ENCODE measurements around the gene MPST. TPM values are rescaled to one million over a fixed set of nuclear protein-coding genes. Genes with fewer than 3 reads are reported as not detected.

The MPST gene
- total RNA-seq, 4 donors from 2014 or later, result 128 to 498 (median 394) TPM

DNA sequence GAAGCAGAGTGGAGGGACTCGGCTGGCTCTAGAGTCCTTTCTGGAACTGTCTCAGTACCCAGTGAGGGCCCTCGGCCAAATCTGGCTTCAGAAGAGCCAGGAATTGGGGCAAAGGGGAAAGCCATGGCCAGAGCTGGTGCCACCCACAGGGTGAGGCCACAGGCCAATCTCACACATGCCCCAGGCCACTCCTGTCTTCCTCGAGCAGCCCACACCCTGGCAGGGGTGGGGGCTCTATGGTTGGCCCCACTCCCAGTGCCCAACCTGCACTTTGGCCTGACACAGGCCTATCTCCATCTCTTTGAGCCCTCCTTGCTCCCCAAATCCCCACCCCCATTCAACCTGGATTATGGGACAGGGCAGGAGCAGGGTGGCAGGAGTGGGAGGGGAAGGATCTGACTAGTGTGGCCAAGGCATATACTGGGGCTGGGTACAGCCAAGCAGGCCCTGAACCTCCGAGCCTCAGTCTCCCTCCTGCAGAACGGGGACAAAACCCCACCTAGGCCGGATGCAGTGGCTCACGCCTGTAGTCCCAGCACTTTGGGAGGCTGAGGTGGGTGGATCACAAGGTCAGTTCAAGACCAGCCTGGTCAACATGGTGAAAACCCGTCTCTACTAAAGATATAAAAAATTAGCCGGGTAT is 7.2 kb upstream of the MPST start:
- Histone ChIP-seq H3K27ac (peak overlapping the region in 2 of 4 donors; percentile 20 to 99), H3K4me3 (no peak overlapping the region), H3K4me1 (peaks cover 0 to 36% (median 2%) of the 10 kb centered on the region in 4 donors), H3K27me3 (no peaks in the 10 kb centered on the region), H3K9me3 (no peaks in the 10 kb centered on the region), H3K36me3 (no peaks in the 10 kb centered on the region)
- peak in 2 of 3 donors; percentile 76 to 83 for DNase-seq
- TF ChIP-seq POLR2A (IDR thresholded peaks at IDR 0.05), result peak in 1 of 2 donors; percentile 34
- TF ChIP-seq, protein P1, sequence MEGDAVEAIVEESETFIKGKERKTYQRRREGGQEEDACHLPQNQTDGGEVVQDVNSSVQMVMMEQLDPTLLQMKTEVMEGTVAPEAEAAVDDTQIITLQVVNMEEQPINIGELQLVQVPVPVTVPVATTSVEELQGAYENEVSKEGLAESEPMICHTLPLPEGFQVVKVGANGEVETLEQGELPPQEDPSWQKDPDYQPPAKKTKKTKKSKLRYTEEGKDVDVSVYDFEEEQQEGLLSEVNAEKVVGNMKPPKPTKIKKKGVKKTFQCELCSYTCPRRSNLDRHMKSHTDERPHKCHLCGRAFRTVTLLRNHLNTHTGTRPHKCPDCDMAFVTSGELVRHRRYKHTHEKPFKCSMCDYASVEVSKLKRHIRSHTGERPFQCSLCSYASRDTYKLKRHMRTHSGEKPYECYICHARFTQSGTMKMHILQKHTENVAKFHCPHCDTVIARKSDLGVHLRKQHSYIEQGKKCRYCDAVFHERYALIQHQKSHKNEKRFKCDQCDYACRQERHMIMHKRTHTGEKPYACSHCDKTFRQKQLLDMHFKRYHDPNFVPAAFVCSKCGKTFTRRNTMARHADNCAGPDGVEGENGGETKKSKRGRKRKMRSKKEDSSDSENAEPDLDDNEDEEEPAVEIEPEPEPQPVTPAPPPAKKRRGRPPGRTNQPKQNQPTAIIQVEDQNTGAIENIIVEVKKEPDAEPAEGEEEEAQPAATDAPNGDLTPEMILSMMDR (IDR thresholded peaks at IDR 0.05), result no peak

DNA sequence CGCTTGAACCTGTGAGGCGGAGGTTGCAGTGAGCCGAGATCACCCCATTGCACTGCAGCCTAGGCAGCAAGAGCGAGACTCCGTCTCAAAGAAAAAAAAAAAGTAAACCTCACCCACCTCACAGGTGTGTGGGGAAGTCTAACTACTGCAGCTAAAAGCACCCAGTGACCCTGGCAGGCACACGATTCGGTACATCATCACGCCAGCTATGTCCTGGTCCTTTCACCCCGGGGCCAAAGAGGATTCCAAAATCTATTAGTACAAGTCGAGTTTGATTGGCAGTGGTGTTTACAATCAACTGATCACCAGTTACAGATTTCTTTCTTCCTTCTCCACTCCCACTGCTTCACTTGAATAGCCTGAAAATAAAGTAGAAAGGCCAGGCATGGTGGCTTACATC is 6.6 kb upstream of the MPST start:
- Histone ChIP-seq H3K27me3 (no peaks in the 10 kb centered on the region), H3K4me3 (no peak overlapping the region), H3K9me3 (no peaks in the 10 kb centered on the region), H3K36me3 (no peaks in the 10 kb centered on the region), H3K27ac (peak overlapping the region in 2 of 4 donors; percentile 20 to 99), H3K4me1 (peaks cover 0 to 42% (median 2%) of the 10 kb centered on the region in 4 donors)
- DNase-seq, result no peak
- TF ChIP-seq, protein P1 (IDR thresholded peaks at IDR 0.05), result no peak
- no peak for TF ChIP-seq POLR2A (IDR thresholded peaks at IDR 0.05)

DNA sequence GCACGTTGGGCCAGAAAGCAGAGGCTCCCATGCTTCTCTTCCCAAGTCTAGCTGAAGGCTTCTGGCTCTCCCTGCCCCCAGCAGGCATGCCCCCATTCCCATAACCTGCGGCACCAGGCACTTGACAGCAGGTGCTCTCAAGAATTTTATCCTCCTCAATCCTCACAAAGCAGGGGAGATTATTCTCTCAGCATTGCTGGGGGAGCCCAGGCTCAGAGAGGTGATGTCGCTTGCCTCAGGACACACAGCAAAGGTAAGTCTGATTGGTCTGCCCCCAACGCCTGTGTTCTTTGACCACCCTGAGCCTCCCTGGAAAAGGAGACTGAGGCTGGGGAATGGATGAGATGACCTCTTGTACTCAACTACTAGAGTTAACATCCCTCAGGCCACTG is 5.1 kb upstream of the MPST start:
- no peaks in the 10 kb centered on the region for H3K9me3 ChIP-seq
- H3K27ac ChIP-seq, result peak overlapping the region in 1 of 4 donors; percentile 99
- DNase-seq, result no peak
- no peaks in the 10 kb centered on the region for H3K36me3 ChIP-seq
- no peak for TF ChIP-seq POLR2A (IDR thresholded peaks at IDR 0.05)
- TF ChIP-seq, protein P1 (IDR thresholded peaks at IDR 0.05), result no peak
- no peak overlapping the region for H3K4me3 ChIP-seq
- H3K4me1 ChIP-seq, result peaks cover 3 to 48% (median 9%) of the 10 kb centered on the region in 4 donors
- no peaks in the 10 kb centered on the region for H3K27me3 ChIP-seq

DNA sequence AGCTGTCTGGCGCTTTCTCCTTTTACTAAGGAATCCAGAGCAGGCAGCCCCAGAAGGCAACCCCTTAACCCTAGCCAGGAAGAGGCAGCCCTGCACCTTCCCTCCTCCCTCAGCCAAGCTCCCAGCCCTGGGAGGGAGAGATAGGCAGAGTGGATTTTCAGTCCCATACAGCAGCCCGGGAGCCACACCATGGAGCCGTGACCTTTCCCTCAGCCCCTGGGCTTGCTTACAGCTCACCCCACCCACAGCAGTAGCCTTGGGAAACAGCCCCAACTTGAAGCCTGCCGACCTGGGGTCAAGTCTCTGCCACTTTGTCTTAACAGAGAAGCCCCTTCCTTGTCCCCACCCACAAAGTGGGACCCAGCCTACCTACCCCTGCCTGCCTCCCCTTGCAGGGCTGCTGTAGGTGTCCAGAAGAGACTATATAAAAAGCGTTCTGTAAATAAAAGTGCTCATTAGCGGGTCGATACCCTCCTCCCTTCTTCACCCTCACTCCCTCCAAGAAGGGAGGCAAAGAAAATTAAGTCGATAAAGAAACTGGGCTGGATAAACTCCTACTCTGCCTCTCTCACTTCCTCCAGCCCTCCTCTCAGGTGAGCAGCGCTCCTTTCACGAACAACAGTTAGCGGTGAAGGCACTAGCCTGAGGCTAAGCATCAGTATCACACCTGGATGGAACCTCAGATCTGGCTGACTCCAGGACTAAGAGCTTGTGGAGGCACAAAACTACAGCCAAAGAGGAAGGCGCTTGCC is 4.5 kb upstream of the MPST start:
- DNase-seq, result peak in 1 of 3 donors; percentile 47
- TF ChIP-seq, protein P1 (IDR thresholded peaks at IDR 0.05), result no peak
- no peak for TF ChIP-seq POLR2A (IDR thresholded peaks at IDR 0.05)
- no peaks in the 10 kb centered on the region for H3K27me3 ChIP-seq
- H3K9me3 ChIP-seq, result no peaks in the 10 kb centered on the region
- no peaks in the 10 kb centered on the region for H3K36me3 ChIP-seq
- H3K4me1 ChIP-seq, result peaks cover 3 to 48% (median 9%) of the 10 kb centered on the region in 4 donors
- H3K27ac ChIP-seq, result peak overlapping the region in 3 of 4 donors; percentile 94 to 99 (median 95)
- H3K4me3 ChIP-seq, result peak overlapping the region in 1 of 4 donors; percentile 30

DNA sequence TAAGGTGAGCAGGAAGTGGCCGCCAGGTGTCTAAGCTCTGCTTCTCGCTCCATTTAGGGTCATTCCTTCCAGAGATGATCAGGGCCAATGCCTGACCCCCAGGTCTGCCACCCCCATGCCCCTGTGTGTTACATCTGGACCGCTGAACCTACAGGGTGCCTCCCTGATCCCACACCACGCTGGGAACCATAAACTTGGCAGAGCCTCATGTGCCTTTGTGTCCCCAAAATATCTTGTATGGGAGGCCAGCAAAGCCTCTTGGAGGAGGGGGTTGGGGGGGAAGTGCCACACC is 4.0 kb upstream of the MPST start:
- Histone ChIP-seq H3K27ac (peak overlapping the region in 3 of 4 donors; percentile 94 to 99 (median 95)), H3K4me1 (peaks cover 3 to 51% (median 9%) of the 10 kb centered on the region in 4 donors), H3K27me3 (no peaks in the 10 kb centered on the region), H3K4me3 (peak overlapping the region in 1 of 4 donors; percentile 30), H3K9me3 (no peaks in the 10 kb centered on the region), H3K36me3 (no peaks in the 10 kb centered on the region)
- DNase-seq, result peak in 1 of 3 donors; percentile 61
- TF ChIP-seq, protein P1 (IDR thresholded peaks at IDR 0.05), result peak in 3 of 6 experiments; percentile 23 to 31 (median 27)
- TF ChIP-seq POLR2A (IDR thresholded peaks at IDR 0.05), result no peak
